Erythroblast (primary cell): ENCODE measurements around the gene ARMH3.

Source experiments
- GATA1 ChIP-seq: IDR thresholded peaks from 2 replicates; pipeline ENCODE4 v1.6.1; 2011; ENCODE audit warnings: low read depth, mild to moderate bottlenecking, control low read depth, low read length, moderate library complexity
- POLR2A ChIP-seq: IDR thresholded peaks from 2 replicates; pipeline ENCODE4 v1.6.1; 2011; ENCODE audit warnings: mild to moderate bottlenecking, low read length

- no peak for TF ChIP-seq POLR2A
- no peak for TF ChIP-seq GATA1
These were observed 22.2 kb downstream of the ARMH3 start for GRCh38 chr10:102033787-102034186.
